GM10266 (cell line): ENCODE measurements around the gene PNCK.

ENCODE experiments used
- DNase-seq: peaks from one replicate; pipeline ENCODE4 v3.0.0; 2012; ENCODE audit errors: extremely low spot score
- CTCF ChIP-seq: IDR thresholded peaks from 2 replicates; pipeline ENCODE4 v1.5.1; 2012; ENCODE audit warnings: mild to moderate bottlenecking, low read depth; ENCODE audit not compliant: control insufficient read depth, insufficient read depth; ENCODE audit errors: missing control alignments

PNCK gene

DNA sequence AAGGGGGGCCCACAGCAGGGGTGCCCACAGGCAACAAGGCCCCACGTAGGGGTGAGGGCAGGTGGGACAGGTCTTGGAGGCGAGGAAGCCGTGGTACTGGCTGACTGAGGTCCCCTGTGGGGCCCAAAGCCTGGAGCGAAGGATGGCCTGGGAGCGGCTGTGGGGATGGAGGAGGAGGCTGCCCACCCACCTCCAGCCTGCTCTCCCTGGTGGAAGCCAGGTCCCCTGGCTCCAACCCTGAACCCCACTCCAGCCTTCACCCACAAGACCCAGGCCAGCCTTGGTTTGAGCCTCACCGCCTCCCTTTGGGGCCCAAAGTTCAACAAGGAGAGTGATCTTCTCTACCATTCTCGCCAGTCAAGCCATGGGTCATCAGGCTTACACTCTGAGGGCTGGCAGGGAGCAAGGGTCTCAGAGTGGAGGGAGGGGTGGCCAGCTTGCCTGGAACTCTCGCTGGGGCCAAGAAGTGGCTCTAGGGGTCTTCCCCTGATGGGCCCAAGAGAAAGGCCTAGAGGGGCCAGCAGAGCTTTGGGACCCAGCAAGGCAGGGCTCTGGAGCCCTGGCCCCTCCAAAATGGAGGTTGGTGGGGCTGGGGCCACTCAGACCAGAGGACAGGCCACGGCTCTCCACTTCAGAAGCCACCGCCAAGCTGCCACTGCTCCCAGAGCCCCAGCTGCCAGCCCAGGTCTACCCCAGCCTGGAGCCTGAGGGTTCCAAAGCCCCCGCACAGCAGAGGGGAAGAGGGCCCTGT, 5.0 kb downstream of the PNCK start:
- no peak for DNase-seq
- TF ChIP-seq CTCF, result no peak

DNA sequence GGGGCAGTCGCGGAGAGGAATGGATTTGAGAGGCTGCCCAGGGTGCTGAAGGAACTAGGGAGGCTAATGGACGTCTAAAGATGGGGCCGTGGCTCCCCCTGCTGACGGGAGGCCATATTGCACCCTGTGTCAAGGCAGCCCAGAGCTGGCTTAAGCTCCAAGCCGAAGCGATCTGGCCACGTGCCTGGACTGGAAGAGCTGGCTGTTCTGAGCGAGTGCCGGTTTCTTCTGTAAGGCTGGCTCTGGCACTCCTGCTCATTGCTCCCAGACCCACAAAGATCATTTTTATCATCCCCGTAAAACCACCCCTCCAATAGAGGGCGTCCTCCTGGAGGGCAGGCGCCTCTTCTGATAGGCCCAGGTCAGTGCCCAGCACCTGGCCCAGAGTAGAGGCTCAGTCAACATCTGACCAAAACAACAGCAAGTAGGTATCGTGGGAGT, 5.6 kb downstream of the PNCK start:
- DNase-seq, result peak; percentile 84

GRCh38 chrX:153667281-153667955, 6.2 kb downstream of the PNCK start:
- TF ChIP-seq CTCF, result no peak
- DNase-seq, result no peak

More for the DNA sequence above, 5.6 kb downstream of the PNCK start:
- peak; percentile 70 for TF ChIP-seq CTCF

DNA sequence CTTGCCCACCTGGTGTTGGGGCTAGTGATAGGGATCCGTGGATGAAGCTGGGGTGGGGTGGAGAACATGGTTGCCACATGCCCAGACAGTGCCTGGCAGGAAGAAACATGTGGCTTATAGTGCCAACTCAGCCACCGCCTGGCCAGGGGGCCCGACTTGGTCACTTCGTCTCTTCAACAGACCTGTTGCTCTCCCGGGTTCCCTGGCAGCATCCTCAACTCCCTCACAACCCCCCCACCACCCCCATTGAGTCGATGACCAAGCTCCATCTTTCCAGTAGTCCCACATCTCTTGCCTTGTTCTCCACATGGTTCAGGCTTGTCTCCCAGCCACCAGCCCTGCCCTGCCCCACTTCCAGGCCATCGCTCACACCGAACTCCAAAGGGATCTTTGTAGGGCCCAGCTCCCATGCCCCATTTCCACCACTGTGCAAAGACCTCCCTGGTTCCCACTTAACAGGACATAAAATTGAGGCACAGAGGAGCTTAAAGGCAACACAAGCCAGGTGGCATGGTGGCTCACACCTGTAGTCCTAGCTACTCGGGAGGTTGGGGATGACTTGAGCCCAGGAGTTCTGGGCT, 7.8 kb downstream of the PNCK start:
- DNase-seq, result no peak
- no peak for TF ChIP-seq CTCF

DNA sequence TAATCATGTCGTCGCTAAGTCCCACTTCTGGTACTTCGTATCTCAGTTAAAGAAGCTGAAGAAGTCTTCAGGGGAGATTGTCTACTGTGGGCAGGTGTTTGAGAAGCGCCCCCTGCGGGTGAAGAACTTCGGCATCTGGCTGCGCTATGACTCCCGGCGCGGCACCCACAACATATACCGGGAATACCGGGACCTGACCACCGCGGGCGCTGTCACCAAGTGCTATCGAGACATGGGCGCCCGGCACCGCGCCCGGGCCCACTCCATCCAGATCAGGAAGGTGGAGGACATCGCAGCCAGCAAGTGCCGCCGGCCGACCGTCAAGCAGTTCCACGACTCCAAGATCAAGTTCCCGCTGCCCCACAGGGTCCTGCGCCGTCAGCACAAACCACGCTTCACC, 11.3 kb downstream of the PNCK start:
- peak; percentile 47 for TF ChIP-seq CTCF
- no peak for DNase-seq

GRCh38 chrX:153659268-153659667, 14.3 kb downstream of the PNCK start:
- DNase-seq, result no peak
- no peak for TF ChIP-seq CTCF

DNA sequence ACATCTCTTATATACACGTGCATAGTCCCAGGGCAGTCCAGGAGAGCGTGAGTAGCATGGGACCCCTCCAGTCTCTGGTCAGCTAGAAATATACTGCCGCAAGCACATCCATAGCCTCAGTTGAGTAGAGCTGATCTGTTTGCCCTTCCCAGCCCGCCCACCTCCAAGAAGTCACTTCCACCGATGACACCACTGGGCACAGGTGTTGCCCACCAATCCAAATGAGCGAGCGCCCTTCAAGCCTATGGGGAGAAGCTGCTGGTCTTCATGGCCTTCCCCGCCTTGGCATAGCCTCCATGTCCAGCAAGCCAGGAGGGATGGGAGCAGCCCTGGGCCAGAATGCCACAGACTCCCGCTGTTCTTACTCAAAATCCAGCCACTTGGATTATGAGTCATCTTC, 16.5 kb downstream of the PNCK start:
- DNase-seq, result no peak
- TF ChIP-seq CTCF, result no peak
